Measurements from ENCODE around the gene DISP2. TPM values are rescaled to one million over a fixed set of nuclear protein-coding genes. Genes with fewer than 3 reads are reported as not detected.
A peak's percentile ranks its signal among the peaks of the same experiment; 100 is the strongest.

The DISP2 gene
- total RNA-seq, 1 donor from 2014 or later = 3.7 TPM

GRCh38 chr15:40344631-40345120 is 13.3 kb upstream of the DISP2 start:
- Histone ChIP-seq H3K9me3 (ENCODE audit: insufficient read depth, low read depth, low read length) (no peaks in the 10 kb centered on the region), H2AFZ (ENCODE audit: low read depth, low read length) (peak overlapping the region; percentile 19), H3K9ac (ENCODE audit: low read length) (peak overlapping the region; percentile 87), H3K4me2 (ENCODE audit: low read length) (peak overlapping the region; percentile 79), H3K27me3 (ENCODE audit: insufficient read depth, low read length) (no peaks in the 10 kb centered on the region), H3K79me2 (ENCODE audit: insufficient read depth, low read length) (peaks cover 9% of the 10 kb centered on the region), H3K4me1 (ENCODE audit: insufficient read depth, low read length) (peaks cover 45% of the 10 kb centered on the region), H3K36me3 (ENCODE audit: insufficient read depth, low read length) (no peaks in the 10 kb centered on the region), H4K20me1 (ENCODE audit: insufficient read depth, low read length) (no peaks in the 10 kb centered on the region), H3K4me3 (ENCODE audit: insufficient read depth, low read depth, low read length) (no peak overlapping the region), H3K27ac (ENCODE audit: low read depth, low read length) (peak overlapping the region; percentile 99)
- peaks cover 2% of the 10 kb centered on the region for H3K9me3 Mint-ChIP-seq (ENCODE audit: unreplicated experiment)
- H3K4me1 Mint-ChIP-seq (ENCODE audit: low read depth, unreplicated experiment) = peaks cover 22% of the 10 kb centered on the region
- H3K27ac Mint-ChIP-seq (ENCODE audit: unreplicated experiment) = peak overlapping the region; percentile 93
- H3K4me3 Mint-ChIP-seq (ENCODE audit: unreplicated experiment) = no peak overlapping the region
- FAIRE-seq (no peak), DNase-seq (ENCODE audit: low read depth) (peak; percentile 52)
- TF ChIP-seq EZH2 (IDR thresholded peaks at IDR 0.05; ENCODE audit: insufficient read depth, low read length) (no peak), CTCF (IDR thresholded peaks at IDR 0.05; ENCODE audit: insufficient read depth, low read depth, low read length) (peak; percentile 52)
- H3K36me3 Mint-ChIP-seq (ENCODE audit: low read depth, unreplicated experiment) = no peaks in the 10 kb centered on the region
- H3K27me3 Mint-ChIP-seq (ENCODE audit: low read depth, unreplicated experiment) = peaks cover 14% of the 10 kb centered on the region

- Mint-ChIP-seq H3K36me3 (ENCODE audit: low read depth, unreplicated experiment) (no peaks in the 10 kb centered on the region), H3K27ac (ENCODE audit: unreplicated experiment) (no peak overlapping the region), H3K9me3 (ENCODE audit: unreplicated experiment) (peaks cover 2% of the 10 kb centered on the region), H3K4me1 (ENCODE audit: low read depth, unreplicated experiment) (peaks cover 21% of the 10 kb centered on the region), H3K4me3 (ENCODE audit: unreplicated experiment) (no peak overlapping the region), H3K27me3 (ENCODE audit: low read depth, unreplicated experiment) (peaks cover 18% of the 10 kb centered on the region)
- H3K4me3 ChIP-seq (ENCODE audit: insufficient read depth, low read depth, low read length) = no peak overlapping the region
- H4K20me1 ChIP-seq (ENCODE audit: insufficient read depth, low read length) = no peaks in the 10 kb centered on the region
- H3K36me3 ChIP-seq (ENCODE audit: insufficient read depth, low read length) = no peaks in the 10 kb centered on the region
- no peak overlapping the region for H3K9ac ChIP-seq (ENCODE audit: low read length)
- FAIRE-seq (no peak), DNase-seq (ENCODE audit: low read depth) (no peak)
- H3K4me1 ChIP-seq (ENCODE audit: insufficient read depth, low read length) = peaks cover 38% of the 10 kb centered on the region
- peaks cover 2% of the 10 kb centered on the region for H3K79me2 ChIP-seq (ENCODE audit: insufficient read depth, low read length)
- no peak for TF ChIP-seq CTCF (IDR thresholded peaks at IDR 0.05; ENCODE audit: insufficient read depth, low read depth, low read length)
- no peak overlapping the region for H2AFZ ChIP-seq (ENCODE audit: low read depth, low read length)
- H3K27me3 ChIP-seq (ENCODE audit: insufficient read depth, low read length) = no peaks in the 10 kb centered on the region
- no peaks in the 10 kb centered on the region for H3K9me3 ChIP-seq (ENCODE audit: insufficient read depth, low read depth, low read length)
- H3K4me2 ChIP-seq (ENCODE audit: low read length) = no peak overlapping the region
- no peak overlapping the region for H3K27ac ChIP-seq (ENCODE audit: low read depth, low read length)
Measured at GRCh38 chr15:40345225-40345866, 12.7 kb upstream of the DISP2 start.

GRCh38 chr15:40345867-40346578 is 12.0 kb upstream of the DISP2 start:
- Histone ChIP-seq H3K4me2 (ENCODE audit: low read length) (no peak overlapping the region), H3K36me3 (ENCODE audit: insufficient read depth, low read length) (no peaks in the 10 kb centered on the region), H4K20me1 (ENCODE audit: insufficient read depth, low read length) (no peaks in the 10 kb centered on the region), H3K27me3 (ENCODE audit: insufficient read depth, low read length) (no peaks in the 10 kb centered on the region), H2AFZ (ENCODE audit: low read depth, low read length) (no peak overlapping the region), H3K9ac (ENCODE audit: low read length) (no peak overlapping the region), H3K79me2 (ENCODE audit: insufficient read depth, low read length) (no peaks in the 10 kb centered on the region), H3K4me3 (ENCODE audit: insufficient read depth, low read depth, low read length) (no peak overlapping the region), H3K9me3 (ENCODE audit: insufficient read depth, low read depth, low read length) (no peaks in the 10 kb centered on the region), H3K27ac (ENCODE audit: low read depth, low read length) (no peak overlapping the region), H3K4me1 (ENCODE audit: insufficient read depth, low read length) (peaks cover 33% of the 10 kb centered on the region)
- no peaks in the 10 kb centered on the region for H3K36me3 Mint-ChIP-seq (ENCODE audit: low read depth, unreplicated experiment)
- peaks cover 20% of the 10 kb centered on the region for H3K4me1 Mint-ChIP-seq (ENCODE audit: low read depth, unreplicated experiment)
- H3K4me3 Mint-ChIP-seq (ENCODE audit: unreplicated experiment) = no peak overlapping the region
- no peak for TF ChIP-seq EZH2 (IDR thresholded peaks at IDR 0.05; ENCODE audit: insufficient read depth, low read length)
- no peak for TF ChIP-seq CTCF (IDR thresholded peaks at IDR 0.05; ENCODE audit: insufficient read depth, low read depth, low read length)
- H3K27ac Mint-ChIP-seq (ENCODE audit: unreplicated experiment) = no peak overlapping the region
- FAIRE-seq (no peak), DNase-seq (ENCODE audit: low read depth) (no peak)
- peaks cover 2% of the 10 kb centered on the region for H3K9me3 Mint-ChIP-seq (ENCODE audit: unreplicated experiment)
- peaks cover 25% of the 10 kb centered on the region for H3K27me3 Mint-ChIP-seq (ENCODE audit: low read depth, unreplicated experiment)
